Parathyroid adenoma (tissue), 2 donors: ENCODE data around the gene GSDME.

ENCODE experiments used
- H2AFZ ChIP-seq: fragments of 300-600 bp; sonication (generic); one replicate; pipeline ENCODE4 v1.7.0; 2017; ENCODE audit warnings: antibody characterized with exemption, mild to moderate bottlenecking
- H3K27ac ChIP-seq: fragments of 300-600 bp; sonication (generic); one replicate; pipeline ENCODE4 v1.7.0; 2017
- H3K27me3 ChIP-seq: fragments of 300-600 bp; sonication (generic); one replicate; pipeline ENCODE4 v1.7.0; 2017; ENCODE audit warnings: low read length; ENCODE audit not compliant: control insufficient read depth, insufficient read depth
- H3K36me3 ChIP-seq: fragments of 300-600 bp; sonication (generic); one replicate; pipeline ENCODE4 v1.7.0; 2017; ENCODE audit warnings: low read length; ENCODE audit not compliant: control insufficient read depth, insufficient read depth
- H3K4me1 ChIP-seq: fragments of 300-600 bp; sonication (generic); one replicate; pipeline ENCODE4 v1.7.0; 2017; ENCODE audit warnings: control low read depth
- H3K4me2 ChIP-seq: fragments of 300-600 bp; sonication (generic); one replicate; pipeline ENCODE4 v1.7.0; 2017; ENCODE audit warnings: low read length
- H3K4me3 ChIP-seq: fragments of 300-600 bp; sonication (generic); one replicate; pipeline ENCODE4 v1.7.0; 2017; ENCODE audit warnings: low read depth, low read length
- H3K79me2 ChIP-seq: fragments of 300-600 bp; sonication (generic); one replicate; pipeline ENCODE4 v1.7.0; 2017; ENCODE audit warnings: control low read depth
- H3K9ac ChIP-seq: fragments of 300-600 bp; sonication (generic); one replicate; pipeline ENCODE4 v1.7.0; 2017; ENCODE audit warnings: mild to moderate bottlenecking
- H3K9me3 ChIP-seq: fragments of 300-600 bp; sonication (generic); one replicate; pipeline ENCODE4 v1.7.0; 2017; ENCODE audit warnings: low read length; ENCODE audit not compliant: control insufficient read depth
- CTCF ChIP-seq: fragments of 300-600 bp; sonication (generic); IDR thresholded peaks from one replicate; pipeline ENCODE4 v1.7.0; 2017; ENCODE audit warnings: antibody characterized with exemption, mild to moderate bottlenecking
- donor health status: primary hyperparathyroidism.

The GSDME gene

GRCh38 chr7:24725554-24726241 is 31.6 kb downstream of the GSDME start:
- Histone ChIP-seq H3K27ac (no peak overlapping the region), H2AFZ (no peak overlapping the region)

GRCh38 chr7:24724451-24725190 is 32.6 kb downstream of the GSDME start:
- H3K4me2 ChIP-seq: no peak overlapping the region
- H3K9me3 ChIP-seq: no peaks in the 10 kb centered on the region
- H3K9ac ChIP-seq: no peak overlapping the region
- no peak overlapping the region for H2AFZ ChIP-seq
- peaks cover 4% of the 10 kb centered on the region for H3K4me1 ChIP-seq
- no peak overlapping the region for H3K27ac ChIP-seq
- no peaks in the 10 kb centered on the region for H3K27me3 ChIP-seq
- no peak for TF ChIP-seq CTCF
- no peaks in the 10 kb centered on the region for H3K36me3 ChIP-seq
- H3K4me3 ChIP-seq: no peak overlapping the region
- no peaks in the 10 kb centered on the region for H3K79me2 ChIP-seq

More at GRCh38 chr7:24725554-24726241, 31.6 kb downstream of the GSDME start:
- Histone ChIP-seq H3K27me3 (no peaks in the 10 kb centered on the region), H3K9ac (no peak overlapping the region), H3K79me2 (no peaks in the 10 kb centered on the region), H3K36me3 (no peaks in the 10 kb centered on the region), H3K4me3 (no peak overlapping the region), H3K9me3 (no peaks in the 10 kb centered on the region), H3K4me2 (no peak overlapping the region), H3K4me1 (peaks cover 4% of the 10 kb centered on the region)
- no peak for TF ChIP-seq CTCF

GRCh38 chr7:24723178-24723530 is 34.1 kb downstream of the GSDME start:
- H3K36me3 ChIP-seq: no peaks in the 10 kb centered on the region
- no peak overlapping the region for H3K9ac ChIP-seq
- no peaks in the 10 kb centered on the region for H3K79me2 ChIP-seq
- peaks cover 4% of the 10 kb centered on the region for H3K4me1 ChIP-seq
- H3K27ac ChIP-seq: no peak overlapping the region
- no peaks in the 10 kb centered on the region for H3K9me3 ChIP-seq
- H3K27me3 ChIP-seq: no peaks in the 10 kb centered on the region
- H3K4me2 ChIP-seq: no peak overlapping the region
- TF ChIP-seq CTCF: no peak
- H2AFZ ChIP-seq: peak overlapping the region; percentile 78
- H3K4me3 ChIP-seq: no peak overlapping the region

- Histone ChIP-seq H3K4me2 (no peak overlapping the region), H2AFZ (peak overlapping the region; percentile 78), H3K27ac (no peak overlapping the region), H3K27me3 (no peaks in the 10 kb centered on the region), H3K9me3 (no peaks in the 10 kb centered on the region), H3K4me1 (peaks cover 4% of the 10 kb centered on the region), H3K36me3 (no peaks in the 10 kb centered on the region), H3K79me2 (no peaks in the 10 kb centered on the region), H3K9ac (no peak overlapping the region), H3K4me3 (no peak overlapping the region)
- peak; percentile 48 for TF ChIP-seq CTCF
These were observed 34.7 kb downstream of the GSDME start for GRCh38 chr7:24722386-24723177.
